ACC112 (cell line): ENCODE data around the gene ALPI.

Experiments
- H2AFZ ChIP-seq: fragments of 200-600 bp; sonication (generic); one replicate; pipeline ENCODE4 v1.6.0; 2017; ENCODE audit warnings: antibody characterized with exemption, low read length; ENCODE audit not compliant: unreplicated experiment
- H3K27ac ChIP-seq: fragments of 200-600 bp; sonication (generic); 2 replicates; pipeline ENCODE4 v1.5.1; 2014; ENCODE audit warnings: low read depth, mild to moderate bottlenecking, antibody characterized with exemption, low read length, moderate library complexity
- H3K27me3 ChIP-seq: fragments of 200-600 bp; sonication (generic); 2 replicates; pipeline ENCODE4 v1.6.1; 2014; ENCODE audit warnings: mild to moderate bottlenecking, antibody characterized with exemption, low read length, moderate library complexity, mixed read lengths; ENCODE audit not compliant: insufficient read depth
- H3K36me3 ChIP-seq: fragments of 200-600 bp; sonication (generic); 2 replicates; pipeline ENCODE4 v1.6.1; 2016; ENCODE audit warnings: mild to moderate bottlenecking, antibody characterized with exemption, low read length, moderate library complexity, mixed read lengths; ENCODE audit not compliant: insufficient read depth
- H3K4me1 ChIP-seq: fragments of 200-600 bp; sonication (generic); one replicate; pipeline ENCODE4 v1.6.1; 2016; ENCODE audit warnings: low read length, mixed read lengths; ENCODE audit not compliant: insufficient read depth, unreplicated experiment, control insufficient read depth
- H3K4me3 ChIP-seq: fragments of 200-600 bp; sonication (generic); 2 replicates; pipeline ENCODE4 v1.5.1; 2014; ENCODE audit warnings: mild to moderate bottlenecking, low read depth, low read length
- H3K79me2 ChIP-seq: fragments of 200-600 bp; sonication (generic); one replicate; pipeline ENCODE4 v1.6.0; 2016; ENCODE audit warnings: low read length; ENCODE audit not compliant: control insufficient read depth, unreplicated experiment, insufficient read depth

Gene ALPI

DNA sequence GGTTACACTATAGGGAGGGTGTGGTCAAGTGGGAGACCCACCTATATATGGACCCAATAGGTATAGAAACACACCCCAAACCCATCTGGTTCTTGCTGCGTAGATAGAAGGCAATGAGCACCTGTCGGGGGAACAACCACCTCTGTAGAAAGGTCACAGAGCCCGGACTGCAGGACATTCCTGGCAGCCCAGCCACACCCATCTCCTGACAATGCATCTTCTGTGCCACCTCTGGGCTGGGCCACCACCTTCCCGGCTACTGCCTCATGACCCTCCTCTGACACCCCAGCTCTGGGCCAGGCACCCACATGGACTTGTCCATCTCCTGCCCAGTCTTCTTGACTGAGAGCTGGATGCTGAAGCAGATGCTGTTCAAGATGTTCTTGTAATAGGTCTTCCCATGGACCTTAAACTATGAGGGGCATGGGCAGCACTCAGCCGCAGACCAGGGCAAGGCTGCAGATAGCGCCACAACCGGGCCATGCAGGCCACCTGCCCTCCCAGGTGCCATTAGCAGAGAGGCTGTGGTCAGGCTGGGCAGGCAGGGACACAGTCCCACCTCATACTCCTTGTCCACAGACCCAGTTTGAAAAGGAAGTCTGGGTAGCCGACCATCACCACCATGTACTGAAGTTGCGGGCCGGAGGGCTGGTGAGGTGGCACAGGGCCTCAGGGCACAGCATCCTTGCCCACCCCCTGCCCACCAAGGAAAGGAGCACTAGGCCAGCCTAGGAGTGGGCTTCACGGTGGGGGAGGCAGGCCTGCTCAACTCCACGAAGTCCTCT is 40.0 kb upstream of the ALPI start:
- Histone ChIP-seq H2AFZ (no peak overlapping the region), H3K4me3 (no peak overlapping the region), H3K27me3 (peaks cover 79% of the 10 kb centered on the region)

DNA sequence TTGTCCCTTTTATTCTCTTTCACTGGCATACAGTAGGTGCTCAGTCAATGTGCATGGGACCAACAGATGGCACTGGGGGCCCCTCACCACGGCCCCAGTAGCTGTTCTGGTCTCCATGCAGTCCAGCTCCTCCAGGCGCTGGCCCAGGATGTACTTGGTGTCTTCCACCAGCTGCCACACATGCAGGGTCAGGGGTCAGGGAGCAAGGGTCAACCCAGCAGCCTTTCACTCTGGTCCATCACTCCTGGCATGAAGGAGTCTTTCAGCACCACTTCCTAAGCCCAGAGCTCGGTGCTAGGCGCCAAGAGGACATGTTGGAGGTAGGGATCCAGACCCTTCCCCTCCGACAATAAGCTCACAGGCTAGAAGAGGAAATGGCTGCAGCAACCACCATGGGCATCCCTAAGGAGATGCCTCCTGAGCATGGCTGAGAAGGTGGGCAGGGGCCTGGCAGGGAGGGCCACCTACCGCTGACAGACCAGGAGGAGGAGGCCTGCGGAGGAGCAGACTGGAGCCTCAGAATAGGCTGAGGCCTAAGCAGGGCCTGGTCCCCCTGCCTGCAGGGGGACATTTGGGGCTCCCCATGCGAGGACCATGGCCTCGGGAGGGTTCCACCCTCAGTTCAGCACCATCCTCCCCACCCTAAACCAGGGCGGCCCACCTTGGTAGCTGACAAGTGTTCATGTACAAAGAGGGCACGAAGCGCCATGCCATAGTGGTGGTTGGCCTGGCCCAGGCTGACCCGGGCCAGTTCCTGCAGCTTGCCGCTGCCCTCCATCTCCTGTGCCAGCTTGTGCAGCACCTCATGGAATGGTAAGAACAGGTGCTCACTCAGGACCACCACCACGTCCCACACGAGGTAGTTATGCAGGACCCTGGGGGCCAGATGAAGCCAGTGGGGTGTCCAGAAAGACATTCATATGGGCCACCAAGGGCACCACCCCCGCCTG is 39.2 kb upstream of the ALPI start:
- H3K36me3 ChIP-seq = no peaks in the 10 kb centered on the region

More for the DNA sequence above, 40.0 kb upstream of the ALPI start:
- no peaks in the 10 kb centered on the region for H3K36me3 ChIP-seq
- no peaks in the 10 kb centered on the region for H3K79me2 ChIP-seq
- H3K4me1 ChIP-seq = no peaks in the 10 kb centered on the region
- H3K27ac ChIP-seq = no peak overlapping the region

DNA sequence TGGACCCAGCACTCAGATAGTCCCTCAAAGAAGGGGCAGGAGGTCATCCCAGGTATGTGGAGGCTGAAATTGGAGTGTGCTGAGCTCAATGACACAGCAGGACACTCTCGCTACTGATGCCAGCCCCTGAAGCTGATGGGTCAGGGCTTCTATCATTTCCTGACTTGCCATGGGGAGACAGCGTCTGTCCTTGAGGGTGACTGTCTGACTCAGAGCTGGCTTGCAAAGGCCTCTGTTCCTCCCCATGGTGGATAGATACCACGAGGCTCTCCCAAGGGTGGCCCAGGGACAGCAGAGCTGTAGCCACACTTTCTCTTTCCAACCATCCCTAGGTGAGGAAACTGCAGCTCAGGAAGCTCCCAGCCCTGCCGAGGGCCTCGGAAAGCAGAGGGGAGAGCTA is 38.5 kb upstream of the ALPI start:
- H3K36me3 ChIP-seq = peaks cover 3% of the 10 kb centered on the region; the same call in 1 of the 2 replicates
- no peak overlapping the region for H3K4me3 ChIP-seq
- no peaks in the 10 kb centered on the region for H3K4me1 ChIP-seq
- H2AFZ ChIP-seq = no peak overlapping the region
- H3K27me3 ChIP-seq = peaks cover 80% of the 10 kb centered on the region
- no peaks in the 10 kb centered on the region for H3K79me2 ChIP-seq
- H3K27ac ChIP-seq = no peak overlapping the region

More for the DNA sequence above, 39.2 kb upstream of the ALPI start:
- Histone ChIP-seq H3K4me1 (no peaks in the 10 kb centered on the region), H3K79me2 (no peaks in the 10 kb centered on the region), H3K4me3 (no peak overlapping the region), H2AFZ (no peak overlapping the region), H3K27me3 (peaks cover 80% of the 10 kb centered on the region), H3K27ac (no peak overlapping the region)

DNA sequence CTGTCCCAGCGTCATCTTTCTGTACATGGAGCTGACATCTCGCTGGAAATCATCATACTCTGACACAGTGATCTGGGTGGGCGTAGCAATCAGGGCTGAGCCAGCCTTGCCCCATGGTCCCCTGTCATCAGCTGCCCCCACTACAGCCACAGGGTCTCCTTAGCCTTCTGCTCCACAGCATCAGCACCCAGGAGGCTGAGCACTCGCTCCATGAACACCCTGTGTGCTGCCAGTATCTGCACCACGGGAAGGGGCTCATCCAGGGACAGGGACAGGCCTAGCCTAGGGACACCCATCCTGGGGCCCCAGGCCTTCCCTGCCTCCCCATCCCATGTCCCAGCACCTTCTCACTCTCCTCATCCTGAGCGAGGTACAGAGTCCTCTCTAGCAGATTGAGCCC is 37.9 kb upstream of the ALPI start:
- no peak overlapping the region for H3K4me3 ChIP-seq
- no peaks in the 10 kb centered on the region for H3K4me1 ChIP-seq
- no peak overlapping the region for H2AFZ ChIP-seq
- peaks cover 80% of the 10 kb centered on the region for H3K27me3 ChIP-seq
- no peaks in the 10 kb centered on the region for H3K79me2 ChIP-seq
- peaks cover 3% of the 10 kb centered on the region; the same call in 1 of the 2 replicates for H3K36me3 ChIP-seq
- no peak overlapping the region for H3K27ac ChIP-seq

DNA sequence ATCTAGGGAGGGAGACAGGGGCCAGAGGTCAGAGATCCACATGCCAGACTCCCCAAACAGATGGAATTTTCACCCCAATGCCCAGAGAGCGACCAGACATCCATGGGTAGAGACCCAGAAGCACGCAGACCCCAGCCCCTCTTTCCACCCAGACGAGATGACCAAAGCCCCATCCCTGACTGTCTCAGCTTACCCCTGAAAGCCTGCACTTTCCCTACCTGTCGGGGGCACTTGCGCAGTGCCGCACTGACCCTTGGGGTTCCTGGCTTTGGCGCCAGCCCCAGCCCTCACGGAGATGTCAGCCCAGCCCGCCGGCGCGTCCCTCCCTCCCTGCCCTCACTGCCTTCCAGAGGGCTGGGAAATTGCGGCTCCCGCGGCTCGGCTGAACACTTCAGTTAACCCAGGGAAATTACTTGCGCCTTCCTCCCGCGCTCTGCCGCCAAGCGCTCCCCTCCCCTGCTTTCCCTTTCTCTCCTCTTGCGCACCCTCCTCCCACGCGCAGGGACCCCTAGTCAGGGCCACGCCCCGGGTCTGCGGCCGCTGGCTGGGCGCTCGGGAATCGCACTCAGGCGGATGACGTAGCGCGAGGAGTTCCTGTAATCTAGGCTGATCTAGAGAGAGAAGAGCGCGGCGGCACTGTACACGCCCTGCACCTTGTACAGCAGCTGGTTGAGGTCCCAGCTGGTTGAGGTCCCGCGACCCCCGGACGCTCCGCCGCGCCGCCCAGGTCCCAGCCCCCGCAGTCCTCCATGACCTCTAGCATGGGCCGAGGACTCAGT is 37.3 kb upstream of the ALPI start:
- Histone ChIP-seq H3K4me1 (no peaks in the 10 kb centered on the region), H2AFZ (no peak overlapping the region), H3K27me3 (peaks cover 80% of the 10 kb centered on the region), H3K36me3 (peaks cover 3% of the 10 kb centered on the region; the same call in 1 of the 2 replicates), H3K27ac (no peak overlapping the region), H3K4me3 (peak overlapping the region; percentile 26), H3K79me2 (no peaks in the 10 kb centered on the region)

DNA sequence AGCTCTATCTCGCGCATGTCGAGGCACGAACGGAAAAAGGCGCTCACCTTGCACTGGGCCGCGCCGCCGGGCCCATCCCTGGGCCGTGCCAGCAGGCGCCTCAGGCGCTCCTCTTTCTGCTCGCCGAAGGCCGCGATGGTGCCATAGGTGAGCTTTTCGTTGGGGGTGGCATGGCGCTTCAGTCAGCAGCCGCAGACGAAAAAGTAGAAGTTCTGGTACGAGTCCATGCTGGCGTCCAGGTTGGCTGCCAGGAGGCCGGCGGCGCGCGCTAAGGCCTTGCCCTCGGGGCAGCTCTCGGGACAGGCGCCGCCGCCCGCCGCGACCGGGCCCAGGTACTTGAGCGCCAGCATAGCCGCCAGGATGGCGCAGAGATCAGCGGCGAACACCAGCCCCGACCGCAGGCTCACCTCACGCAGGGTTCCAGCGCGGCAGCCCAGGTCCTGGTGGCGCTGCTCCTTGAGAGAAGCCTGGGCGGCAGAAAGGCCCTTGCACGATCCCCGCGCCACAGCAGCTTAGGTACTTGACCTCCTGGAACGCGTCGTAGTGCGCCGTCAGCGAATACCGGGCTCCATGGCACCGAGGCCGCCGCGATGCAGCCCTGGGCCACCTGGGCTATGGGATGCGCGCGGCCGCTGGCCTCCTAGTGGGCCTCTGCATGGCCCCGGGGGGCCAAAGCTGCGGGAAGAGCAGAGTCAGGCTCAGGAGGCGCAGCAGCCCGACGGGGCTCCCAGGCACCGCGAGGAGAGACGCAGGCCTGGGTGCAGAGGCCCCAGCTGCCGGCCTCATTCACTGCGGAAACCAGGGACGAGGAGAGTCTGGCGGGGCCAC is 36.5 kb upstream of the ALPI start:
- peaks cover 83% of the 10 kb centered on the region for H3K27me3 ChIP-seq
- no peak overlapping the region for H3K27ac ChIP-seq
- peak overlapping the region; percentile 26 for H3K4me3 ChIP-seq
- no peaks in the 10 kb centered on the region for H3K79me2 ChIP-seq
- H3K4me1 ChIP-seq = no peaks in the 10 kb centered on the region
- H3K36me3 ChIP-seq = peaks cover 3% of the 10 kb centered on the region; the same call in 1 of the 2 replicates
- no peak overlapping the region for H2AFZ ChIP-seq

GRCh38 chr2:232420073-232420454 is 35.9 kb upstream of the ALPI start:
- no peak overlapping the region for H3K27ac ChIP-seq
- H3K79me2 ChIP-seq = no peaks in the 10 kb centered on the region
- peaks cover 3% of the 10 kb centered on the region; the same call in 1 of the 2 replicates for H3K36me3 ChIP-seq
- H3K4me3 ChIP-seq = no peak overlapping the region
- H2AFZ ChIP-seq = no peak overlapping the region
- peaks cover 83% of the 10 kb centered on the region for H3K27me3 ChIP-seq
- no peaks in the 10 kb centered on the region for H3K4me1 ChIP-seq

DNA sequence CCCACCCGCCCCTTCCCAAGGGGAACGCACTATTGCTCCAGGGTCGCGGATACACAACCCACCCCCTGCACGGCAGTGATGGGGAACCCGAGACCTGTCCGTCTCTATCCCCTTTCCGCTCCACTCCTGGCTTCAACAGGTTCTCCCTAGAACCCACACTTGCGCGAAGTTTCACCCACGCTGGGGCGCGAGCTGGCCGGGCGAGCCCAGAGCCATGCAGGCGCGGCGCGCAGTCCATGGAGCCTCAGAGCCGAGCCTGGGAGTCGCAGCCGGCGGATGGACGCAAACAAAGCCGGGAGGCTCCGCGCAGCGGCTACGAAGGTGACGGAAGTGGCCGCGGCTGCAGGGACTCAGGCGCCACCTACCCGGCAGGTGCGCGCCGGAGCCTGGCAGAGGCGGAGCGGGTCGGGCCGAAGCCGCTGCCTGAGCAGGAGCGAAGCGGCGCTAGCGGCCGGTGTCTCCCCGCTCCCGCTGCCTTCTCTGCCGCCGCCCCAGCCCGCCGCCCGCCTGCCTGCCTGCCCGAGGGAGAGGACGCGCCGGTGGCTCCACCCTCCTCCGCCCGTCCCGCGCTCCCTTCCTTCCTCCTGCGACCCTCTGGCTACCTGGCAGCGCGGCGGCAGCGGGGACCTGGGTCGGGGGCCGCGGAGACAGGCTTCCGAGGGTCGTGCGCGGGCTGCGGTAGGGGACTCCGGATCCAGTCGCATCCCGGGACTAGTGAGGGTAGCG is 35.3 kb upstream of the ALPI start:
- Histone ChIP-seq H3K79me2 (no peaks in the 10 kb centered on the region), H3K36me3 (peaks cover 3% of the 10 kb centered on the region; the same call in 1 of the 2 replicates), H3K27me3 (peaks cover 83% of the 10 kb centered on the region), H3K27ac (no peak overlapping the region), H3K4me1 (no peaks in the 10 kb centered on the region), H2AFZ (no peak overlapping the region), H3K4me3 (no peak overlapping the region)

GRCh38 chr2:232421189-232421785 is 34.7 kb upstream of the ALPI start:
- Histone ChIP-seq H2AFZ (no peak overlapping the region), H3K4me3 (no peak overlapping the region)

More at GRCh38 chr2:232421189-232421785, 34.7 kb upstream of the ALPI start:
- Histone ChIP-seq H3K4me1 (no peaks in the 10 kb centered on the region), H3K27me3 (peaks cover 86% of the 10 kb centered on the region), H3K79me2 (no peaks in the 10 kb centered on the region), H3K36me3 (peaks cover 3% of the 10 kb centered on the region; the same call in 1 of the 2 replicates), H3K27ac (no peak overlapping the region)
